ENCODE results near the gene FGF7. TPM values are rescaled to one million over a fixed set of nuclear protein-coding genes. Genes with fewer than 3 reads are reported as not detected.

Gene FGF7
- total RNA-seq, 1 experiment from 2014 or later: not detected

DNA sequence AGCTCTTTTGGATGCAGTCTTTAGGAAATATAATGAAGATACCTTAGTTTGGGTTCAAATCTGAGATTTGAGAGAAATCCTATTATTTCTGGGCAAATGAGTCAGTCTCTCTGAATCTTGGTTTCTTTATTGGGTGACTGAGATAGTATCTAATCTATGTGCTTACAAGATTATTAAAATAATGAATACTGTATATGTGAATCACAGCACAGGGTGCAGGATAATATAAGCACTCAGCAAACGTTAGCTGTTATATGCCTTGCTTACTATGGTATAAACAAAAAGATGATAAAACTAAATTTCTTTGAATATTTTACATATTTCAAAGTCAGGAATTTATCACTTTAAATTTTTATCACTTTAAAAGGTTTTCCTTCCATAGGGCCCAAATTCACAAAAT is 29.6 kb downstream of the FGF7 start:
- Histone ChIP-seq H3K79me1 (ENCODE audit: insufficient read depth, low read depth, low read length, poor library complexity, severe bottlenecking) (no peaks in the 10 kb centered on the region), H4K91ac (ENCODE audit: insufficient read length, low read depth, low read length) (no peak overlapping the region), H3K9ac (ENCODE audit: extremely low read depth, insufficient read length, low read length) (no peak overlapping the region), H2AK5ac (ENCODE audit: insufficient read length, low read length) (no peak overlapping the region), H4K5ac (ENCODE audit: insufficient read length, low read depth, low read length) (no peak overlapping the region), H3K79me2 (ENCODE audit: insufficient read depth, low read length) (no peaks in the 10 kb centered on the region), H3K4me1 (ENCODE audit: insufficient read depth, low read length) (no peaks in the 10 kb centered on the region), H2AFZ (ENCODE audit: low read length) (no peak overlapping the region), H3K23me2 (ENCODE audit: insufficient read length, low read depth, low read length, poor library complexity, severe bottlenecking) (no peaks in the 10 kb centered on the region), H3K27me3 (ENCODE audit: insufficient read depth, low read length) (no peaks in the 10 kb centered on the region), H2BK120ac (ENCODE audit: low read depth, low read length, poor library complexity, severe bottlenecking) (no peak overlapping the region), H2BK5ac (ENCODE audit: insufficient read length, low read length) (no peak overlapping the region), H3K4me2 (ENCODE audit: insufficient read depth, insufficient read length, low read length) (no peak overlapping the region), H2BK12ac (ENCODE audit: insufficient read length, low read depth, low read length) (no peak overlapping the region), H2BK15ac (ENCODE audit: low read depth, low read length) (no peak overlapping the region), H4K8ac (replicated peaks; ENCODE audit: insufficient read length, low read depth, low read length) (no peak overlapping the region), H3K14ac (ENCODE audit: insufficient read depth, low read length) (no peak overlapping the region), H3K27ac (ENCODE audit: insufficient read length, low read depth, low read length) (no peak overlapping the region), H3K4ac (ENCODE audit: low read depth, low read length) (no peak overlapping the region), H3K9me3 (ENCODE audit: control insufficient read depth, low read depth, low read length) (no peaks in the 10 kb centered on the region), H3K23ac (ENCODE audit: insufficient read length, low read depth, low read length) (no peak overlapping the region), H3K56ac (ENCODE audit: insufficient read length, low read depth, low read length) (no peak overlapping the region), H4K20me1 (ENCODE audit: control insufficient read depth, insufficient read depth, insufficient read length) (no peaks in the 10 kb centered on the region), H3T11ph (ENCODE audit: low read length) (no peak overlapping the region), H3K18ac (ENCODE audit: insufficient read length, low read depth, low read length) (no peak overlapping the region), H2BK20ac (ENCODE audit: low read depth, low read length, poor library complexity, severe bottlenecking) (no peak overlapping the region)
- no peak for TF ChIP-seq CTCF (conservative IDR thresholded peaks at IDR 0.05)
- WGBS (ENCODE audit: extremely low coverage, insufficient read length, low lambda C conversion rate): no CpG with 5 or more reads among the region's 1 CpG
- no peaks in the 10 kb centered on the region for H3K36me3 Mint-ChIP-seq (ENCODE audit: insufficient read depth in 1 of 3, low read depth in 3 of 3)
- H3K27ac Mint-ChIP-seq: no peak overlapping the region
- DNase-seq: no peak
- H3K4me1 Mint-ChIP-seq: no peaks in the 10 kb centered on the region
- H3K4me3 Mint-ChIP-seq: no peak overlapping the region
- H3K9me3 Mint-ChIP-seq: no peaks in the 10 kb centered on the region
- no peaks in the 10 kb centered on the region for H3K27me3 Mint-ChIP-seq (ENCODE audit: low read depth)
